GM12864 (cell line): ENCODE measurements around the gene RBM38.

ENCODE experiments used
- DNase-seq: peaks from one replicate; pipeline ENCODE4 v3.0.0-alpha.2; 2011; ENCODE audit warnings: low read depth
- H3K4me3 ChIP-seq: 2 replicates; pipeline ENCODE4 v1.5.1; 2011; ENCODE audit warnings: mild to moderate bottlenecking, low read depth, low read length, control low read depth
- TF ChIP-seq, protein P1 (sequence below): IDR thresholded peaks from 2 replicates; pipeline ENCODE4 v1.5.1; 2011; ENCODE audit warnings: low read depth, mild to moderate bottlenecking, moderate library complexity, low read length, control low read depth, inconsistent platforms; ENCODE audit errors: missing control alignments

The RBM38 gene

DNA sequence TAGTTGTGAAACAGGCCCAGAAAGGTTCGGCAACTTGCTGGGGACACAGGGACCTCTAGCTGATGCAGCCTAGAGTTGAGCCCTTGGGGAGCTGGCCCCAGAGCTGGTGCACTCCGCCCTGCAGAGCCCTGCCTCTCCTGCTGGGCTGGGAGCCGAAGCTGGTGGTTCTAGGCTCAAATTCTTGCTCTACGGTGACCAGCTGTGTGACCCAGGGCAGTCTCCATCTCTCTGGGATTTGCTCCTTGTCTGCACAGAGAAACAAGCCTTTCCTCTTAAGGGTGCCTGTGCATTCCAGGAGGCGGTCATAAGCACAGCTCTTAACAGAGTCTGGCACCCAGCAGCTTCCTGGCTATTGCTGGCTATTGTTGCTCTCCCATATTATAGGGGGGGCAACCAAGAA, 47.4 kb downstream of the RBM38 start:
- TF ChIP-seq, protein P1, sequence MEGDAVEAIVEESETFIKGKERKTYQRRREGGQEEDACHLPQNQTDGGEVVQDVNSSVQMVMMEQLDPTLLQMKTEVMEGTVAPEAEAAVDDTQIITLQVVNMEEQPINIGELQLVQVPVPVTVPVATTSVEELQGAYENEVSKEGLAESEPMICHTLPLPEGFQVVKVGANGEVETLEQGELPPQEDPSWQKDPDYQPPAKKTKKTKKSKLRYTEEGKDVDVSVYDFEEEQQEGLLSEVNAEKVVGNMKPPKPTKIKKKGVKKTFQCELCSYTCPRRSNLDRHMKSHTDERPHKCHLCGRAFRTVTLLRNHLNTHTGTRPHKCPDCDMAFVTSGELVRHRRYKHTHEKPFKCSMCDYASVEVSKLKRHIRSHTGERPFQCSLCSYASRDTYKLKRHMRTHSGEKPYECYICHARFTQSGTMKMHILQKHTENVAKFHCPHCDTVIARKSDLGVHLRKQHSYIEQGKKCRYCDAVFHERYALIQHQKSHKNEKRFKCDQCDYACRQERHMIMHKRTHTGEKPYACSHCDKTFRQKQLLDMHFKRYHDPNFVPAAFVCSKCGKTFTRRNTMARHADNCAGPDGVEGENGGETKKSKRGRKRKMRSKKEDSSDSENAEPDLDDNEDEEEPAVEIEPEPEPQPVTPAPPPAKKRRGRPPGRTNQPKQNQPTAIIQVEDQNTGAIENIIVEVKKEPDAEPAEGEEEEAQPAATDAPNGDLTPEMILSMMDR: no peak
- DNase-seq: no peak
- H3K4me3 ChIP-seq: no peak overlapping the region

DNA sequence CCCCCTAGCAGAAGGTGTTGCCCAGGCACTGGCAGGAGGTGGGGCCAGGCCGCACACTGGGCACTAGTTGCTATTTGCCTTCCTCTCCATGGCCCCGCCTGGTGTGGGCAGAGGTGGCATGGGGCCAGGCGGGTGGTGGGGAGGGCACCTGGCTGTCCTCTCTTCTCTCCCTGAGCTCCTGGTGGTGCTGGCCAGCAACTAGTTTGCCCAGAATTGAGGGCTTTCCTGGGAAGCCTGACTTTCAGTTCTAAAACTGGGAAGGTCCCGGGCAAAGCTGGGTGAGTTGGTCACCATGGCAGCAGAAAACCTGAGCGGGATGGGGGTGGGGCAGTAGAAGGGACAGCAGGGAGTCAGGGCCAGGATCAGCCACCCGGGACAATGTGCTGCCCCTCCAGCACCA, 48.2 kb downstream of the RBM38 start:
- TF ChIP-seq, protein P1: no peak
- DNase-seq: no peak
- no peak overlapping the region for H3K4me3 ChIP-seq

DNA sequence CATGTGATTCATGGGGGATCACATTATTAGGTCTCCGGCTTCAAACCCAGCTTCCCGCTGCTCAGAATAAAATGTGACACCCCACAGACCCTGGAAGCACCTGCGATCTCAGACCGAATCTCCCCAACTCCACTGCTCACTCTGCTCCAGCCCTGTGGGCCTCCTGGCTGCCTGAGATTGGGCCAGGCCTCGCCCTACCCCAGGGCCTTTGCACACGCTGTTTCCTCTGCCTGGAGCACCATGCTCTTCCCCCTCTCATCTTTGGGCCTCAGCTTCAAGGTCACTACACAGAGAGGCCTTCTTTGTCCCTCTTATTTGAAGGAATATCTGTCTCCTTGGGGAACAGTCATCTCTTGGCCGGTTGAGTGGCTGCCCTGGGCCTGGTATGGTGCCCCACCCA, 48.8 kb downstream of the RBM38 start:
- no peak for DNase-seq
- TF ChIP-seq, protein P1: no peak
- no peak overlapping the region for H3K4me3 ChIP-seq

DNA sequence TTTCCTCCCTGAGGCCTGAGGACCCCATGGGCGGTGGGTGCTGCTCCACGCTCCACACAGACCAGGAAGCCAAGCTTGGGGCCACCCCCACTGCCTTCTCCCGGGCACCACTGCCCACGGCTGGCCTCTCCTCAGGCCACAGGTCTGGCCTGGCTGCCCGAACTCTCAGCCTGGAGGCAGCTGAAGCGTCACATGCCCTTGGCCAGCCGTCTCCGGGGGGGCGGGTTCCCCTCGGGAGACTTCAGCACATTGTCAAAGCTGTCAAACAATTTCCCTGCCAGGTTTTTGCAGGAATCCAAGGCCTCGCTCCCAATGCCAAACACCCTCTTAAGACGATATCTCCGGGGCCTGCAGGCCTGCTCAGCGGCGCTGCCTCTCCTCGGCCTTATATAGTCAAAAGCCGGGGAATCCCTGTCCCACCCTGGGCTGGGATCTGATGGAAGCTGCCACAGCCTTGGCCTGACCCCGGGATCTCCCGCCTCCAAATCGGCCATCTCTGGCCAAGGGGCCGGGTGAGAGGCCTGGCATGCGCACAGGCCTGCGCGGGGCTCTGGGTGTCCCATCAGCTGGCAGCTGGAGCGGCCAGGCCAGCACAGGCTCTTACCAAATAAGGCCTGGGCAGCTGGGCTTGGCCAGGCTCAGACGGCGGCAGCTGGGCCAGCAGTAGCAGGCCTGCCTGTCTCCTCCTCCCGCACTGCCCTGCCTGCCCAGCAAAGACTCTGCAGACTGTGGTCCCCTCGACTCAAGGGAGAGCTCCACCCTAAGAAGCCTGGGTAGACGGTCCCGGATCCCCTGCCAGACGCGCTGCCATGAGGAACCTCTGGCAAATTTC, 49.7 kb downstream of the RBM38 start:
- TF ChIP-seq, protein P1: no peak
- no peak overlapping the region for H3K4me3 ChIP-seq
- DNase-seq: no peak

DNA sequence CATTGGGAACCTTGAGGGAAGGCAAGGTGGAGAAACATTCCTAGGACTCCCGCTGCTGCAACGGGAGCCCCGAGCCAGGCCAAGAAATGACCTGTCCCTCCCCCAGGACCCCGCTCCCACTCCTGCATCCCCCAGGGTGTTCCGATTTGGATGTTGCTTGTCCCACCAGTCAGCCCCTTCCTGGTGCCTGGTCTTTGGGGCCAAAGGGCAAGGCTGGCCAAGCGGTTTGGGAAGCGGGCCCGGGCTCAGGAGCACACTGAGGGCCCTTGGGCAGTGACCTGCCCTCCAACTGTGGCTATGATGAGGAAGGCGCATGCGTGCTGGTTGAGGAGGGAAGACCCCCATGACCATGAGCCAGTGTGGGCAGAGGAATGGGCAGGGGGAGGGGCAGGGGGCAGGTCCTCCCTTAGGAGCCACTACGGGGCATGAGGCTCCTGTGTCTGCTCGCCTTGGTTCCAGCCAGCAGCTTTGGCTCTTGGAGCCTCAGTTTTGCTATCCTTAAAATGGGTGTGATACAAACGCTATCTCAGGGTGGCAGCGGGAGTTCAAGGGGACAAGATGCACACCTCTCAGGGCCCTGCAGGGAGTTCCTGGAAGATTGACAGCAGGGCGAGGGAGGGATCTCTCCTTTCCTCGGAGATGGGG, 50.4 kb downstream of the RBM38 start:
- no peak for DNase-seq
- TF ChIP-seq, protein P1: no peak
- no peak overlapping the region for H3K4me3 ChIP-seq

DNA sequence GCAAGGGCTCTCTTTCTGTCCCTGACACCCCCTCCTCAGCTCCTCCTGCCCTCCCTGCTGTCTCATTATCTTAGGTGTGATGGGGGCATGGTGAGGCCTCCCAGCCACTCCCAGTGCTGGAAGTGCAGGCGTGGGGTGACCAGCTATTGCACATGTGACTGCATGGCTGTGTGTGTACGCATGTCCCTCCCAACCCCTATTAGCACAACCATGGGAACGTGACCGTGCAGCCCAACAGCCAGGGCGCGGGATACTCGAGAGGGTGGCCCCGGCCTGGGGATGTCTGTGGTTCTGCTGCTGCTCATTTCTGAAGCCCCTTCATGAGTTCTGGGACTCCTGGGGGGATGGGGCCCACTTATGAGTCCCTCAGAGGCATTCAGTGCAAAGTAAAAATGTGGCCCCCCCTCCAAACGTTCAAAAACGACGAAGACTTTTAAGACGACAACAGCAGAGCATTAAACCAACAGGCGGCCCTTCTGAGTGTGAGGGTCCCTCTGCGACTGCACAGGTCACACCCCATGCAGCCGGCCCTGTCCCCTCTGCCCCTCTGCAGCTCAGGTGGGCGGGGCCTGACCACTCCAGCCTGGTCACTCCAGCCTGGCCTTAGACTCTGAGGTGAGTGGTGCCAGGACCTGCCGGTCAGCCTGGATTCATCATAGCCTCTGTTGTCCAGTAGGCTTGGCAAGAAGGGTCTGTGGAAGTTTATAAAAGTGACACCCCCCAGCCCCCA, 51.1 kb downstream of the RBM38 start:
- TF ChIP-seq, protein P1: no peak
- H3K4me3 ChIP-seq: no peak overlapping the region
- no peak for DNase-seq
